ENCODE data around the gene TBL1XR1. TPM values are rescaled to one million over a fixed set of nuclear protein-coding genes. Genes with fewer than 3 reads are reported as not detected.

TBL1XR1 gene
- total RNA-seq, 1 experiment from 2014 or later, result 175 TPM

- Histone ChIP-seq H3K79me2 (ENCODE audit: insufficient read depth, low read length) (peaks cover 3% of the 10 kb centered on the region; the same call in 1 of the 2 replicates), H3K4ac (ENCODE audit: low read depth, low read length) (no peak overlapping the region), H2BK120ac (ENCODE audit: low read depth, low read length, poor library complexity, severe bottlenecking) (no peak overlapping the region), H4K8ac (replicated peaks; ENCODE audit: insufficient read length, low read depth, low read length) (no peak overlapping the region), H2BK15ac (ENCODE audit: low read depth, low read length) (no peak overlapping the region), H4K91ac (ENCODE audit: insufficient read length, low read depth, low read length) (no peak overlapping the region), H3K4me1 (ENCODE audit: insufficient read depth, low read length) (no peaks in the 10 kb centered on the region; the same call in 1 of the 2 replicates), H3T11ph (ENCODE audit: low read length) (no peak overlapping the region), H3K23me2 (ENCODE audit: insufficient read length, low read depth, low read length, poor library complexity, severe bottlenecking) (no peaks in the 10 kb centered on the region), H3K18ac (ENCODE audit: insufficient read length, low read depth, low read length) (no peak overlapping the region), H3K56ac (ENCODE audit: insufficient read length, low read depth, low read length) (no peak overlapping the region), H2AFZ (ENCODE audit: low read length) (no peak overlapping the region), H3K79me1 (ENCODE audit: insufficient read depth, low read depth, low read length, poor library complexity, severe bottlenecking) (no peaks in the 10 kb centered on the region), H4K20me1 (ENCODE audit: control insufficient read depth, insufficient read depth, insufficient read length) (no peaks in the 10 kb centered on the region), H3K23ac (ENCODE audit: insufficient read length, low read depth, low read length) (no peak overlapping the region), H3K27me3 (ENCODE audit: insufficient read depth, low read length) (no peaks in the 10 kb centered on the region), H3K9ac (ENCODE audit: extremely low read depth, insufficient read length, low read length) (no peak overlapping the region), H3K9me3 (ENCODE audit: control insufficient read depth, low read depth, low read length) (no peaks in the 10 kb centered on the region), H2AK5ac (ENCODE audit: insufficient read length, low read length) (no peak overlapping the region), H3K27ac (ENCODE audit: insufficient read length, low read depth, low read length) (no peak overlapping the region), H2BK20ac (ENCODE audit: low read depth, low read length, poor library complexity, severe bottlenecking) (no peak overlapping the region), H2BK12ac (ENCODE audit: insufficient read length, low read depth, low read length) (no peak overlapping the region), H3K4me2 (ENCODE audit: insufficient read depth, insufficient read length, low read length) (no peak overlapping the region), H4K5ac (ENCODE audit: insufficient read length, low read depth, low read length) (no peak overlapping the region), H3K14ac (ENCODE audit: insufficient read depth, low read length) (no peak overlapping the region), H2BK5ac (ENCODE audit: insufficient read length, low read length) (no peak overlapping the region)
- H3K4me3 Mint-ChIP-seq, result no peak overlapping the region
- peaks cover 0 to 16% (median 13%) of the 10 kb centered on the region in 3 experiments; a peak in 4 of 7 replicates for H3K36me3 Mint-ChIP-seq (ENCODE audit: insufficient read depth in 1 of 3, low read depth in 3 of 3)
- no CpG with 5 or more reads among the region's 1 CpG for WGBS (ENCODE audit: extremely low coverage, insufficient read length, low lambda C conversion rate)
- H3K4me1 Mint-ChIP-seq, result peaks cover 5 to 11% of the 10 kb centered on the region in 2 experiments; a peak in 3 of 4 replicates
- H3K27ac Mint-ChIP-seq, result no peak overlapping the region
- DNase-seq, result no peak
- no peak for TF ChIP-seq CTCF (conservative IDR thresholded peaks at IDR 0.05)
- no peaks in the 10 kb centered on the region for H3K27me3 Mint-ChIP-seq (ENCODE audit: low read depth)
- H3K9me3 Mint-ChIP-seq, result no peaks in the 10 kb centered on the region
Observed at GRCh38 chr3:177055605-177056571, 141.4 kb downstream of the TBL1XR1 start.

All from H9 (cell line).